ENCODE data around the gene CASP6. TPM values are rescaled to one million over a fixed set of nuclear protein-coding genes. Genes with fewer than 3 reads are reported as not detected.

The CASP6 gene
- total RNA-seq, 1 experiment from 2014 or later, result 22.4 TPM

GRCh38 chr4:109708435-109708834, 5.2 kb upstream of the CASP6 start:
- H3K9me2 ChIP-seq (ENCODE audit: insufficient read depth), result no peaks in the 10 kb centered on the region
- H2AFZ ChIP-seq, result no peak overlapping the region
- intact Hi-C loops (cut with micrococcal nuclease; ENCODE audit: unreplicated experiment), result loop anchor here (10.0 kb wide), 2 partner anchors 206 to 266 kb away; partner anchors contain the start of gene EGF
- CTCF ChIA-PET, result no interaction called here
- peaks cover 6% of the 10 kb centered on the region for H3F3A ChIP-seq (ENCODE audit: insufficient read depth, low read depth)
- no peaks in the 10 kb centered on the region for H3K79me2 ChIP-seq (ENCODE audit: low read depth)
- H3K4me1 ChIP-seq (replicated peaks; ENCODE audit: insufficient read depth), result no peaks in the 10 kb centered on the region; the same call in 1 of the 2 replicates
- no peak for DNase-seq
- no peaks in the 10 kb centered on the region for H3K9me3 ChIP-seq (ENCODE audit: insufficient read depth, low read depth)
- H3K36me3 ChIP-seq (ENCODE audit: low read depth), result no peaks in the 10 kb centered on the region
- H4K20me1 ChIP-seq (ENCODE audit: insufficient read depth), result no peaks in the 10 kb centered on the region
- no peaks in the 10 kb centered on the region for H3K27me3 ChIP-seq (ENCODE audit: insufficient read depth, low read depth)
- H3K4me3 ChIP-seq, result no peak overlapping the region
- H3K27ac ChIP-seq, result no peak overlapping the region
- TF ChIP-seq CTCF (conservative IDR thresholded peaks at IDR 0.05), result no peak
- TF ChIP-seq EZH2 (IDR thresholded peaks at IDR 0.05; ENCODE audit: low read depth), result no peak
- POLR2A ChIA-PET (ENCODE audit: unreplicated experiment), result no interaction called here
- BruUV-seq (replicated peaks), result no TSS peak
- no peak overlapping the region for H3K4me2 ChIP-seq

DNA sequence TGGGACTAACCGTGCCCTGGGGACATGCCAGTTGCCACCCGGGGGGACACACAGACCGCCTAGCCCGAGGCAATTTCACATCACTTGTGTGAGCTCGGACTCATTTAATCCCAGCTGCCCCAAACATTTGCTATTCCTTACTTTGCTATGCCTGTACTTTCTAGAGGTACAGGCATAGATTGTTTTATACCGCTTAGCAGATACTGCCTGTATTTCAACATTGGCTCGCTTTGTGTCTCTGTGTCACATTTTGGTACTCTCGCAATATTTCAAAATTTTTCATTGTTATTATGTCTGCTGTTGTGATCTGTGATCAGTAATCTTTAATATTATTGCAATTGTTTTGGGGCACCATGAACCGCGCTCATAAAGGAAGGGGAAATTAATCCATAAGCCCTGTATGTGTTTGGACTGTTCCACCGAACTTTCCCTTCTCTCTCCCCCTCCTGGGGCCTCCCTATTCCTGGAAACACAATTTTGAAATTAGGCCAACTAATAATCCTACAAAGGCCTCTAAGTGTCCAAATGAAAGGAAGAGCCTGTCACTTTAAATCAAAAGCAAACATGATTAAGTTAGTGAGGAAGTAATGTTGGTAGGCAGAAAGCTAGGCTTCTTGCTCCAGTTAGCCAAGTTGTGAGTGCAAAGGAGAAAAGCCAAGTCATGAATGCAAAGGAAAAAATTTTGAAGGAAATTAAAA, 568 bp upstream of the CASP6 start:
- H3K4me2 ChIP-seq, result peak overlapping the region; percentile 79
- no peaks in the 10 kb centered on the region for H3K36me3 ChIP-seq (ENCODE audit: low read depth)
- H2AFZ ChIP-seq, result peak overlapping the region; percentile 78
- DNase-seq, result peak in 1 of 2 experiments; percentile 51
- H3K27ac ChIP-seq, result peak overlapping the region; percentile 44
- intact Hi-C loops (cut with micrococcal nuclease; ENCODE audit: unreplicated experiment), result loop anchor here (1.0 to 10.0 kb wide), 5 partner anchors 113 to 271 kb away; partner anchors contain the start of genes EGF, GAR1, MCUB and SEC24B
- peaks cover 11% of the 10 kb centered on the region for H3F3A ChIP-seq (ENCODE audit: insufficient read depth, low read depth)
- H3K9me2 ChIP-seq (ENCODE audit: insufficient read depth), result no peaks in the 10 kb centered on the region
- no peaks in the 10 kb centered on the region for H3K79me2 ChIP-seq (ENCODE audit: low read depth)
- ChIA-PET POLR2A (ENCODE audit: unreplicated experiment) (interaction anchor here (0.5 to 1.2 kb wide), 2 partner anchors 26 to 674 kb away, joined by 3 to 4 read pairs; partner anchors contain the start of gene PLA2G12A), CTCF (no interaction called here)
- H4K20me1 ChIP-seq (ENCODE audit: insufficient read depth), result no peaks in the 10 kb centered on the region
- no TSS peak for BruUV-seq (replicated peaks)
- H3K4me3 ChIP-seq, result peak overlapping the region; percentile 63
- H3K27me3 ChIP-seq (ENCODE audit: insufficient read depth, low read depth), result no peaks in the 10 kb centered on the region
- H3K4me1 ChIP-seq (replicated peaks; ENCODE audit: insufficient read depth), result peaks cover 9% of the 10 kb centered on the region; the same call in 1 of the 2 replicates
- H3K9me3 ChIP-seq (ENCODE audit: insufficient read depth, low read depth), result no peaks in the 10 kb centered on the region
- TF ChIP-seq EZH2 (IDR thresholded peaks at IDR 0.05; ENCODE audit: low read depth) (no peak), CTCF (conservative IDR thresholded peaks at IDR 0.05) (no peak)

DNA sequence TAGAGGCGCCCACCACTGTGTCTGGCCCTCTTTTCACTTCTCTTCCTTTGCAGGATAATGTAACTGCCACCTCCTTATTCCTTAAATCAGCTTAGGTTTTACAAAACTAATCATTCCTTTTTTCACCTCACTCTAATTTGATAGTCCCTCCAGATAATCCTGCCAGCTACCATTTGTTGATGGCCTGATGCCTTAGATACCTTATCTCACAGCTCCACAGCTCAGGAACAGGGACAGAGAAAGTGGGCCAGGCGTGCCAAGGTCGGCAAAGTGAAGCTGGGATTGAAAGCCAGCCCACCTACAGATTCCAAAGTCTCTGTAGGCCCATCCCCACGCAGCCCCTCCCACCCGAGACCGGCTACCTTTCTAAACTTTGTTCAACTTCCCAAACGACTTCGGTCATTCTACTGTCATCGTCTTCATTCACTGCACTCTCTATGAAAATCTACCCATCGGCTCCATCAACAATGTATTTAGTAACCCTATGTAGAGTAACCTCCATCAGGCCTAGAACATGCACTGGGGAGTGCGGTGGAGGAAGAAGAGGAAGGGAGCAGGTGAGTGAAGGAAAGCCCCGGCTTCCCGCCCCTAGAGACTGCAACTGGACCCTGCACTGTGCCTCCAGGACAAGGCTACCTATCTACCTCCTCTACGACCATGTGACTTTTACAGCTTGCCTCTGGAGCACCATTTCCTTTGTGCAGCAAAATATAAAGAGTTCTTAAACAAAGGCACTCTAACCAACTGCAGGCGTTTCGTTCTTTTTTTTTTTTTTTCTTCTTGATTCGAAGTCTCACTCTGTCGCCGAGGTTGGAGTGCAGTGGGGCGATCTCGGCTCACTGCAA, 1.5 kb downstream of the CASP6 start:
- Histone ChIP-seq H3K27ac (peak overlapping the region; percentile 44; the same call in 1 of the 2 replicates), H3K9me2 (ENCODE audit: insufficient read depth) (no peaks in the 10 kb centered on the region), H2AFZ (peak overlapping the region; percentile 78), H3K36me3 (ENCODE audit: low read depth) (no peaks in the 10 kb centered on the region), H3K27me3 (ENCODE audit: insufficient read depth, low read depth) (no peaks in the 10 kb centered on the region), H3F3A (ENCODE audit: insufficient read depth, low read depth) (peaks cover 11% of the 10 kb centered on the region), H3K4me2 (peak overlapping the region; percentile 79), H3K79me2 (ENCODE audit: low read depth) (no peaks in the 10 kb centered on the region), H3K9me3 (ENCODE audit: insufficient read depth, low read depth) (no peaks in the 10 kb centered on the region), H3K4me1 (replicated peaks; ENCODE audit: insufficient read depth) (peaks cover 9% of the 10 kb centered on the region; the same call in 1 of the 2 replicates), H3K4me3 (peak overlapping the region; percentile 63), H4K20me1 (ENCODE audit: insufficient read depth) (no peaks in the 10 kb centered on the region)
- no peak for DNase-seq
- POLR2A ChIA-PET (ENCODE audit: unreplicated experiment), result interaction anchor here (0.5 kb wide), 1 partner anchor 16 kb away, joined by 3 read pairs; no protein-coding TSS in a partner anchor
- CTCF ChIA-PET, result interaction anchor here (0.7 kb wide), 2 partner anchors 12 to 46 kb away, joined by 4 to 7 read pairs; no protein-coding TSS in a partner anchor
- no TSS peak for BruUV-seq (replicated peaks)
- TF ChIP-seq CTCF (conservative IDR thresholded peaks at IDR 0.05) (no peak), EZH2 (IDR thresholded peaks at IDR 0.05; ENCODE audit: low read depth) (no peak)
- intact Hi-C loops (cut with micrococcal nuclease; ENCODE audit: unreplicated experiment), result loop anchor here (1.0 to 10.0 kb wide), 5 partner anchors 103 to 273 kb away; partner anchors contain the start of genes EGF, GAR1 and SEC24B
